HG02840 (cell line): Measurements from ENCODE around the gene SUN1.
"Not testable (repeated sequence)": the region's sequence is repeated elsewhere in the genome, so short reads cannot be mapped to it uniquely, and the experiment has no call there.

Experiments used
- ATAC-seq: cut with Tn5 transposase; IDR thresholded peaks from one replicate; pipeline ENCODE4 v1.9.1; 2021; ENCODE audit warnings: mild to moderate bottlenecking, moderate library complexity, moderate number of reproducible peaks; ENCODE audit not compliant: unreplicated experiment, low FRiP score

The SUN1 gene

DNA sequence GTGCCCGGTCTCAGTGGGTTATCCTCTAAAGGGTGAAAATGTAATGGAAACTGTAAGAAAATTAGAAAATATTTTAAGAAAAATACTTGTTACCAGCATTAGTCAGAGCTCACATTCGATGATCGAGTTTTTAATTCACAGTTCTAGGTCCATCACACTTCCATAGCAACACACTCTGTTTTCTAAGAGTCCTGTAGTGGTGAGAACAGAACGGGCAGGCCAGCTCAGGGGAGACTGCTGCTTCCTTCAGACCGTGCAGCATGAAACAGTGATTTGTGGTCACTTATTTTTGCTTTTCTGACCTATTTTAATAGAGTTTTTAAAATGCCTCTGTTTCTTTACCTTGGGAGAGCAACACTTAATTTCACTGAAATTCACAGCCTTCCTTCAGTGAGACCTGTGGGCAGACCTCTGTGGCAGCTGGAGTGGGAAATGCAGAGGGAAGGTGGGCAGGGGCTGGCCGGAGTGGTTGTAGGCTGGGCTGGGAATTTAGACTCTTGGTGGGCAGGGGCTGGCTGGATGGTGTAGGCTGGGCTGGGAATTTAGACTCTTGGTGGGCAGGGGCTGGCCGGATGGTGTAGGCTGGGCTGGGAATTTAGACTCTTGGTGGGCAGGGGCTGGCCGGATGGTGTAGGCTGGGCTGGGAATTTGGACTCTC lies 1.5 kb downstream of the SUN1 start:
- no peak for ATAC-seq

DNA sequence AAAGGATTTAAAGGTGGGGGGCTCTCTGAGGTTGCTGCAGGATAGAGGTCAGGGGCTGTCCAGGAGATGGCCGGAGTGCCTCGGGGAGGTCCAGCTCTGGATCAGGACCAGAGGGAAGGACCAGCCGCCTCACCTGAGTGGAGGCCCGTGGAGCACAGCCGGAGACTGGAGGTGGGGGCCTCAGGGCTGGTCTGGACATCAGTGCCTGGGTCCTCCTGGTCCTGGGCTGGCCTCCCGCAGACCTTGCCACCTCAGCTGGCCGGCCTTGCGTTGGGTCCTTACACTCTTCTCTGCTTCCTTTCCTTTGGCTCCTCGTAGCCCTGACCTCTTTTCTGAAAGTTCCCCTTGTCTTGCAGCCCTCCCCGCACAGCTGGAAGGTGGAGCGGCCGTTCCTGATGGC lies 2.0 kb downstream of the SUN1 start:
- ATAC-seq: no peak

DNA sequence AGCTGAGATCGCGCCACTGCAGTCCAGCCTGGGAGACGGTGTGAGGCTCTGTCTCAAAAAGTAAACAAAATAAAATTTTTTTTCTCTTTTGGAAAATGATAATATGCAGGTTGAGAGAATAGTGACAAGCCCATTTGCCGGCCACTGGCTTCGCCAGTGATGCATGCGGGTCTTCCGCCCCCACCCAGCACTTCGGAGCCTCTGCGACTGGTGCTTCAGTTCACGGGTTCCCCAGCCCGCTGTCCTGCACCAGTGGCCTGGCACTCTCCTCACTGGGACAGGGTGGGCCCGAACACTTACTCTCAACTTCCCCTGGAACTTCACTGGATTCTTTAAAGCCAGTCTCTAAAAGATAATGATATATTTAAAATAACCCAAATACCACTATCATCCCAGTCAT lies 2.7 kb downstream of the SUN1 start:
- ATAC-seq: no peak

DNA sequence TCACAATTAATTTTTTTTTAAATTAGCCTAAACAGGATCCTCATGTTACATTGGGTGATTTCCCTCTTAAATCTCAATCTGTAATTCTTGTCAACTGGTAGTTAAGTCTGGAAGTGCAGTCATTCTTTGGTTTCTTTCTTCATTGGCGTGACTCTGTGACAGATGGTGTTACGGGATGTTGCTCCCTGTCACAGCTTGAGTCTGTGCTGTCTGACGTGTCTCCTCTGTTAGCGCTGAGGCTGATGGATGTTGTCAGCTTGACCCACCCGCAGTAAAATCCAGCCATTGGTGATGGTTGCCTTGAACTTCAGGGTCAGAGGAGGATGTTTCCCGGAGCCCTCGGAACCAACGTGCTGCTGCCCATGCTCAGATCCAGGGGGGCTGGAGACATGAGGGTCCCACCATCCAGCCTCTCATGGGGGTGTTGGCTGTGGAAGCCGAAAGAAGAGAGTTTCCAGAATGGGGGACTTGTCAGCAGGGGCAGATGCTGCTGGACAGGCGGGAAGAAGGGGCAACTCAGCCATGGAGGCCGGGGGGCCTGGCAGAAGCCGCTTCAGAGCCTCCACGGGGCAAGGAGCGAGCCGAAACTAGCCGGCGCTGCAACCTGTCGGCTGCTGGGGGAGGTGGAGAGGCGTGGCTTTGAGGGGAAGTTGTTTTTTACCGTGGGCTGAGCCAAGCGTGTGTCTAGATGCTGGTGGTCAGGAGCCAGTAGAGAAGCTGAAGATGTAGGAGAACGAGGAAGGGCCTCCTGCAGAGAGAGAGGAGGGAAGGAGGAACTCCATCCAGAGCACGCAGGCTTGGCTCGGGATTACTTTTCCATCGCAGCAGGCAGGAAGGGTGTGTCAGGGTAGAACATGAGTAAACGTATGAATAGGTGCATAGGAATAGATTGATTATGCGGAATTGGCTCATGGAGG lies 3.5 kb downstream of the SUN1 start:
- ATAC-seq: no peak

DNA sequence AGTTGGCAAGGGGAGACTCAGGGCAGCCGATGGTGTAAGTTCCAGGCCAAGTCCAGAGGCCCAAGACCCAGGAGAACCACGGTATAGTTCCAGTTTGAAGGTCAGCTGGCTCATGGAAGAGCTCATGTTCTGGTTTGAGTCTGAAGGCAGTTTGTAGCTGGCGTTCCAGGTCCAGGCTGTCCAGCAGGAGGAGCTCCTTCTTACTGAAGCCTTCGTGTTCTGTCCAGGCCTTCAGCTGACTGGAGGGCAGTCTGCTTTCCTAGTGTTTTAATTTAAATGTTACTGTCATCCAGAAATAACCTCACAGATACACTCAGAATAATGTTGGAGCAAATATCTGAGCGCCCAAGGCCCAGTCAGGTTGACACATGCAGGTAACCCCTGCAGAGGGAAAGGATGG lies 4.2 kb downstream of the SUN1 start:
- no peak for ATAC-seq

DNA sequence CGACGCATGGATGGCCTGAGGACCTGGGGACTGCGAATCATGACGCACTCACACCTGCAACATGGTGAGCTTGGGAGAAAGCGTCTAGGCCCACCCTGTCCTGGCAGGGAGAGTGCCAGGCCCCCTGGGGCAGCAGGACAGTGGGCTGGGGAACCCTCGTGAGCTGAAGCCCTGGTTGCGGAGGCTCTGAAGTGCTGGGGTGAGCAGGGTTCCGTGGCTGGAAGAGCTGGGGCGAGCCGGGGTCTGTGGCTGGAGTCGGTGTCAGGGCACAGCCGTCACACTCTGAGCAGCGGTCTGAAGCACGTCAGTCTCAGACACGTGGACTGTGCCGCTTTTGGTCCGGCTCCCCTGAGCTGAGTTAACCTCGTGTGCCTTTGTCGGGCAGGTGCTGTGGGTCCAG lies 4.7 kb downstream of the SUN1 start:
- ATAC-seq: no peak

DNA sequence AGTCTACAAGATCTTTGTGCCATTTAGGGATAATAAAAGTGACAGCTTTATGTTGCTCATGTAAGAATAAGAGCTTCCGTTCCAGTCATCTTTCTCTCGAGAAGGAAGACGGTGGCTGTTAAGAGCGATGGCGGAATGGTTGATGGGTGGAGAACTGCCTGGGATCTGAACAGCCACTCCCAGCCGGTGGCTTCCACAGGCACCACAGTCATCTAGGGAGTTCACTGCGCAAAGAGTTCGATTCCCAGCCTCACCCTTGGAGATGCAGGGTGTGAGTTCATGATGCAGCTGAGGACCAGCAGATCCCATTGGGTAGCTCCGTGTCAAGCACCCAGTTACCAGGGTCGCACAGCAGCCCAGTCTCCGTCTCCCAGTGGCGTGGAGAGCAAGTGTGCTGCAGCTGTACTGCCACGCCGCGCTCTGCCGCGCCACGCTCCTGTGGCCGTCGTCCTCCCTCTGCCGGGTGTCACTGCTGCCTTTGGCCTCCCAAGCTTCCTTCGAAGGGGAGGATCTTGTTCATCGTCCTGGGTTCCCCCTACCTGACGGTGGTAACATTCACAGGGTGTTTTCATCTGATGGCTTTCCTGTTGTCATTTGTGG lies 7.8 kb downstream of the SUN1 start:
- no peak for ATAC-seq

DNA sequence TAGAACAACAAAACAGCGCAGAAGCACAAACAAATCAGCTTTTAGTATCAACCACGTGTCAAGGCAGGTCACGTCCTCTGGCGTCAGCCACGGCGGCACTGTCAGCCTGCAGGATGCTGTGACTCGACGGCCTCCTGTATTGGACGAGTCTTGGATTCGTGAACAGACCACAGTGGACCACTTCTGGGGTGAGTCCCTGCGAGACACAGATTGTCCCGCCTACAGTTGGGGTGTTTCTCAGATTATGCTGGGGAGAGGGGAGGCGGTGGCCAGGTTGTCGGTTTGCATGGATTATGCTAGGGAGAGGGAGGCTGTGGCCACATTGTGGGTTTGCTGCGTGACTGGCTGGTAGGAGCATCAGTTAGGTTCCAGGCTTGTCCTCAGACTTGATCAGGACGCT lies 9.7 kb downstream of the SUN1 start:
- ATAC-seq: no peak

DNA sequence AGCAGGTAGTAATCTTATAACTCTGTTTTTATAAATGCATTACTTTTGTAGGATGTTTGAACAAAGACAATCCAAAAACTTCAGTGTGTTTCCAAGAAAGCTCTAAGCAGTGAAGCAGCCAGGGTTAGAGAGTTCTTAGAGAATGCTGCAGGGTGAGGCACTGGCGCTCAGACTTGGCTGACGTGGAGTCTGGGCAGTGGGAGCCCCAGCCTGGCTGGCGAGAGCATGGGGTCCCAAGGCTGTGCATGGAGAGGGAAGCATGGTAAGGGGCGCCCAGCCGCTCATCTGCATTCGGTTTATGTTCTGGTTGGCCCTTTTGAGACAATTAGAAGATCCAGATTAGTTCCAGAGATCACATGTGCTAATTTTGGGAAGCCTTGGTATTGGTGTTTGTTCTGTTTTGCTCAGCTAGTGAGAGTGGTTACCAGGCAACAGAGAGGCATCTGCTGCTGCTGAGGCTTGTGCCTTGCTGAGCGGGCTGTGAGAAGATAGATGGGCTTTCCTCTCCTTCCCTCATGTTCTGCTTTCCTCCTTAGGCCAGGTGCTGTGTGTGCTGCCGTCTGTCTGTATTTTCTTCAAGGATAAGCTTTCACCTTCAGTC lies 10.3 kb downstream of the SUN1 start:
- no peak for ATAC-seq

DNA sequence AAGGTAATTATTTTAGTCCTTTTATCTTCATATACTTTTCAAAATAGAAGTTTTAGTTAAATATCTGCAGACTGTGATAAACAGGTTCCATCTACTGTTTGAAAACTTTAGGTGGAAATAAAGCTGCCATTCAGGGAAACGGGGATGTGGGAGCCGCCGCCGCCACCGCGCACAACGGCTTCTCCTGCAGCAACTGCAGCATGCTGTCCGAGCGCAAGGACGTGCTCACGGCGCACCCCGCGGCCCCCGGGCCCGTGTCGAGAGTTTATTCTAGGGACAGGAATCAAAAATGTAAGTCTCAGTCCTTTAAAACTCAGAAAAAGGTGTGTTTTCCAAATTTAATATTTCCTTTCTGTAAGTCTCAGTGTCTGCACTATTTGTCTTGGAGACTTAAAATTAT lies 11.0 kb downstream of the SUN1 start:
- ATAC-seq: no peak

DNA sequence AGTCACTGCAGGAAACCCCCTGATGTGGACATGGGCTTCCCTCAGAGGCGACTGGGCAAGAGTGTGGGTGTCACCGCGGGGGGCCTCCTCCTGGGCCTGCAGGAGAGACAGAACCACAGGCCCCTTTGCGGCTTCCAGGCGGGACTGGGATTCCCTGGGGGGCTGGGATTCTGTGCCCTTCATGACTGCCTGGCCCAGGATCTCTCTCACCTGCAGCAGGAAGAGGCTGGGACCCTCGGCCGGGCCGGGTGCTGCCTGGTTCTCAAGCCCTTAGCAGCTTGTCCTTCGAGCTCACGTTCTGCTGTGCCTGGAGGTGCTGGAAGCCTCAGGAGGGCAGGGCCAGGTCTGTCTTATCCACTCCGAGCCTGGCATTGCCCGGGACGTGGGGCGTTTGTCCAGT lies 11.8 kb downstream of the SUN1 start:
- ATAC-seq: no peak

DNA sequence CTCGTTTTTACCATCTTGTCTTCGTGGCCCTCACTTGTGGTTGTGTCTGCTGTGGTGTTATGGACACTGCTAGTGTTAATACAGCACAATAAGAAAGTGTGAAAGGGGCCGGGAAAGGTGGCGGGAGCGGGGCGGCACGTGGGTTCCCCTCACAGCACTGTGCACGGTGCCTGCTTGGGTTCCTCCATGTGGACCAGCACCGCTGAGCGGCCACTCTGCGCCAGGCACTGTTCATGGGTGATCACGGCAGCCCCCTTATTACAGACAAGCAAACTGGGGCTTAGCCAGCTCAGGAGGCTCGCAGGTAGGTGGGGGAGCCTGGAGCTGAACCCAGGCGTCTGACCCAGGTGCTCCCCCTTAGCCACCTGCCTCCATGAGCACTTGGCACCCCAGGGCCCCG lies 12.2 kb downstream of the SUN1 start:
- ATAC-seq: no peak

DNA sequence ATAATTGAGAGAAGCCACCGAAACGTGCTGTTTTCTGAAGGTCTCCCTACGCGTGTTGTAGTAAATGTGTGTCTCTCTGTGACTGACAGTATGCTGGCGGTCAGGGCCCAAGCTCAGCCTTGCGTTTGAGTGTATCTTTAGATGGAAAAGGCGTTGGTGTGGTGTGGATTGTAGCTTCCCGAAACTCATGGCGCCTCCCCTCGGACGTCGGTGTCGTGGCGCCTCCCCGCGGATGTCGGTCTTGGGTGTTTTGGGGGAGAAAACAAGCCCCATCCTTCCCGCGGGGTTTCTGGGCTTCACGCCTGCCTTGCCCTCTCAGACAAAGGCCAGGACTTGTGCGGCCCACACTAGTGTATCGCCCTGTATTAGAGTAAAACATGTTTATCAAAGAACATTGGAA lies 12.8 kb downstream of the SUN1 start:
- ATAC-seq: no peak

DNA sequence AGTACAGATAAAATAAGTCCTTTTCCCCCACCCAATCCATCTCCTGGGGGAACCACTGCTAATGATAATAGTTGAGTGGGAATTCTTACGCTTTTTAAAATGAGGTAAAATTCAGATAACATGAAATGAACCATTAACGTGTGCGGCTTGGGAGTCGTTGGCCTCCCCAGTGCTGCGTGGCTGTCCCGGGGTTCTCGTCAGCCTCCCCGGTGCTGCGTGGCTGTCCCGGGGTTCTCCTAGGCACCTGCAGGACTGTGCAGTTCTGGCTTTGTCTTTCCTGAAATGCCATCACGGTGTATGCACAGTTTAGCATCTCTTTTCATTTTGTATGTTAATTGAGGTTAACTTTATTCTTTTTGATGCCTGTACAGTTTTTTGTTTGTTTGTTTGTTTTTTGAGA lies 13.5 kb downstream of the SUN1 start:
- ATAC-seq: no peak

DNA sequence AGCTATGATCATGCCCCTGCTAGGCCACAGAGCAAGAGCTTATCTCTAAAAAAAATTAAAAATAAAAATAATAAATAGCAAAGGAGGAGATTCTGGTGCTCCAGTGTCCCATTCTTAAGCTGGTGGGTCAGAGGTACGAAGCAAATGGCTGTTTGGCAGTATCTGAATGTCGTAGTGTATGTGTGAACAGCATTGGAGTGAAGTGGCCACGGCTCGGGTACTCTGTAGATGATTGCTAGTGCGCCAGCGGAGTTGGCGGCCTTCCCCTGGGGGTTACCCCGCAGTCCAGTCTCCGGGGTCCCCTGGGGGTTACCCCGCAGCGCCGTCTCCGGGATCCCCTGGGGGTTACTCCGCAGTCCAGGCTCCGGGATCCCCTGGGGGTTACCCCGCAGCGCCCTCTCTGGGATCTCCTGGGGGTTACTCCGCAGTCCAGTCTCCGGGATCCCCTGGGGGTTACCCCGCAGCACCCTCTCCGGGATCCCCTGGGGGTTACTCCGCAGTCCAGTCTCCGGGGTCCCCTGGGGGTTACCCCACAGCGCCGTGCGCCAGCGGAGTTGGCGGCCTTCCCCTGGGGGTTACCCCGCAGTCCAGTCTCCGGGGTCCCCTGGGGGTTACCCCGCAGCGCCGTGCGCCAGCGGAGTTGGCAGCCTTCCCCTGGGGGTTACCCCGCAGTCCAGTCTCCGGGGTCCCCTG lies 14.8 kb downstream of the SUN1 start:
- not testable (repeated sequence) for ATAC-seq

DNA sequence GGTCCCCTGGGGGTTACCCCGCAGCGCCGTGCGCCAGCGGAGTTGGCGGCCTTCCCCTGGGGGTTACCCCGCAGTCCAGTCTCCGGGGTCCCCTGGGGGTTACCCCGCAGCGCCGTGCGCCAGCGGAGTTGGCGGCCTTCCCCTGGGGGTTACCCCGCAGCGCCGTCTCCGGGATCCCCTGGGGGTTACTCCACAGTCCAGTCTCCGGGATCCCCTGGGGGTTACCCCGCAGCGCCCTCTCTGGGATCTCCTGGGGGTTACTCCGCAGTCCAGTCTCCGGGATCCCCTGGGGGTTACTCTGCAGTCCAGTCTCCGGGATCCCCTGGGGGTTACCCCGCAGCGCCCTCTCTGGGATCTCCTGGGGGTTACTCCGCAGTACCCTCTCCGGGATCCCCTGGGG lies 15.5 kb downstream of the SUN1 start:
- not testable (repeated sequence) for ATAC-seq

DNA sequence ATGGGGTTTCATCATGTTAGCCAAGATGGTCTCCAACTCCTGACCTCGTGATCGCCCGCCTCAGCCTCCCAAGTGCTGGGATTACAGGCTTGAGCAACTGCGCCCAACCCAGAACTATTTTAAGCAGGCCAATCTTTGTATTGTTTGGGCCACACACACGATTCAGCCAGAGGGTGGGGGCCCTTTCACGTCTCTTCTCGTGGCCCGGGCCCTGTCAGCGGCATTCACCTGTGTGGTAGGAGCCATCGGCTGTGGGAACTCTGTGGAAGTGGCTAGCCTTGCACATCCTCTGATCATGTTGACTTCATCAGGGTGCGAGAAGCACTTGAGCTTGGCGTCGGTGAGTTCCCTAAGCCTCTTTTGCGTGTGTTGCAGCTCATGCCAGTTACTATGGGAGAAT lies 16.9 kb downstream of the SUN1 start:
- no peak for ATAC-seq

DNA sequence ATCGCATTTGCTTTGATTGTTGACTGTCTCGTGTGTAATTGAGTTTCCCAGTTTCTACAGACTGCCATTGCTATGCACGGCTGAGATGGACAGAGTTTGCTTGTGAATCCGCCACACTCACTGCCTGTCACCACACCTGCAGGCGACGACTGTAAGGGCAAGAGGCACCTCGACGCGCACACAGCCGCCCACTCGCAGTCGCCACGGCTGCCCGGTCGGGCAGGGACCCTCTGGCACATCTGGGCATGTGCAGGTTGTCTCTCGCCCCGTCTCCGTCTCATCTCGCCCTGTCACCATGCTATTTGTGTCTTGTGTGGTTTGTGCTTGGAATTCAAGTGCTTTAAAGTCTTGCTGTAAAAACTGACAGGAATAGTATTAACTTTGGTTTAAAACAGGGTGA lies 17.5 kb downstream of the SUN1 start:
- ATAC-seq: no peak

DNA sequence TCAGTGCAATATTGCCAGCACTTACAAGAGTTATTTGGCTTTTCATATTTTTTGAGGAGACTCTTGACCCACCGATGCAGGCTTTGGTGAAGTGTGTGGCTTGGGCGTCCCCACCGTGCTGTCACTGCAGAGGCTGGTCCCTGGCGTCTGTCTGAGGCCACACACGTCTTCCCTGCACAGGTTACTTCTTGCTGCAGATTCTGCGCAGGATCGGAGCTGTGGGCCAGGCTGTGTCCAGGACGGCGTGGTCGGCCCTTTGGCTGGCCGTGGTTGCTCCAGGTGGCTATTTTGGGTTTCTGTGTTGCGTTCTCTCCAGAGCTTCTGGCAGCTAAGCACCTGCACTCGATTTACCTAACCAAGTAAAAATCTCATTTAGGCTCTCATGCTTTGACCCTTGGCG lies 18.9 kb downstream of the SUN1 start:
- no peak for ATAC-seq

DNA sequence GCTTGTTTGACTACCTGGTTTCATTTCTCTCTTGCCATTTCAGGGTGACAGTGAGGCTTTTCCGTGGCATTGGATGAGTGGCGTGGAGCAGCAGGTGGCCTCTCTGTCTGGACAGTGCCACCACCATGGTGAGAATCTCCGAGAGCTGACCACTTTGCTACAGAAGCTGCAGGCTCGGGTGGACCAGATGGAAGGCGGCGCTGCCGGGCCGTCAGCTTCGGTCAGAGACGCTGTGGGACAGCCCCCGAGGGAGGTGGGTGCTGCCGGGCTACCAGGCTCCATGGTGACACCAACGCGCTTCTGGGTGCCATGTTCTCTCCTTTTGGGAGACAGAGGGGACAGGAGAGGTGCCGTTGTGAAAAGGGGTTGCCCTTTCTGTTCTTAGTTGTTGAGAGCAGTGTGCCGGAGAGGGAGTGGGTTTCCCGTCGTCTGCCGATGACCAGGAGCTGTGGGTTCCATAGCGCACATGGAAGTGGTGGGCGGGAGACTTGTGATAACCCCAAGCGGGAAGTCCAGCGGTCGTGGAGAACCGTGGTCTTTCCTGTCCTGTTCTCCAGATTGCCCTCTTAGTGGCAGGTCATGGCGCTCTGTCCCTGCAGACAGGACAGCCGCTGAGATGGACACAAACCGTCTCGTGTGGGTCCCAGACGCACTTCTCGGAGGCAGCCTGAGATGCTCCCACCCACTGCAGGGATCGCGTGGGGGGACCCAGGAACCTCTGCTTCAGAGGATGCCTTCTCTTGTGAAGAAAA lies 21.3 kb downstream of the SUN1 start:
- no peak for ATAC-seq
